ENCODE data around the gene SYT1.
A peak's percentile ranks its signal among the peaks of the same experiment; 100 is the strongest.

The SYT1 gene

DNA sequence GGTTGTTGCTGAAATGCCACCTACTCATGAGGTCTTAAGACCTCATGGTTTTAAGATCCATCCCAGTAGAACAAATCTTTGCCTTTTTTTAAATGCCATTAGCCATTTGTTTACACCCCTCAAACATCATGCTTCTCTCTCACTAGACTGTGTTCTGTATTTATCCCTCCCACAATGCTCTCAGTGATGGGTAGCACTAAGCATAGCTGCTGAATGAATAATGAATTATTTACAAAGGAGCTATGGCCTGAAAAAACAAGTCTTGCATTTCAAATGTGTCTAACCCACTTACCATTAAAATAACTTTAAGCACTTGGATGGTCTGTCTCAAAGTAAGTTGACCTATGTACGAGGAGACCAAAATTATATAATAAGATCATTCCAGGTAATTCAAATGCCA is 491.6 kb downstream of the SYT1 start:
- DNase-seq (ENCODE audit: low spot score): no peak

DNA sequence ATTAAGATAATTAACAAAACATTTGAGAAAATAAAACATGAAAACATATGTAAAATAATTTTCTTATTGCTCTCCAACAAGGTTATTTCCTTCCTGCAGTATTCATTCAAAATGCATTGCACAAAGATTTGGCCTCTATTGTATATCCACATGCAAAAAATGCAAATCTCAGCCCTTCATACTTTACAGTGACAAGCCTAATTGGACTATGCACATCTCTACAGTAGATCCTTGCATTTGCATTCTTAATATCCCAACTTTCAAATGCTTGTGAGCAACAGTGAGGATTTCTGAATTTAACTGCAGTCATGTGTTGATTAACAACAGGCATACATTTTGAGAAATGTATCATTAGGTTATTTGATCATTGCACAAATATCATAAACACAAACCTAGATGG is 492.5 kb downstream of the SYT1 start:
- DNase-seq (ENCODE audit: low spot score): no peak

DNA sequence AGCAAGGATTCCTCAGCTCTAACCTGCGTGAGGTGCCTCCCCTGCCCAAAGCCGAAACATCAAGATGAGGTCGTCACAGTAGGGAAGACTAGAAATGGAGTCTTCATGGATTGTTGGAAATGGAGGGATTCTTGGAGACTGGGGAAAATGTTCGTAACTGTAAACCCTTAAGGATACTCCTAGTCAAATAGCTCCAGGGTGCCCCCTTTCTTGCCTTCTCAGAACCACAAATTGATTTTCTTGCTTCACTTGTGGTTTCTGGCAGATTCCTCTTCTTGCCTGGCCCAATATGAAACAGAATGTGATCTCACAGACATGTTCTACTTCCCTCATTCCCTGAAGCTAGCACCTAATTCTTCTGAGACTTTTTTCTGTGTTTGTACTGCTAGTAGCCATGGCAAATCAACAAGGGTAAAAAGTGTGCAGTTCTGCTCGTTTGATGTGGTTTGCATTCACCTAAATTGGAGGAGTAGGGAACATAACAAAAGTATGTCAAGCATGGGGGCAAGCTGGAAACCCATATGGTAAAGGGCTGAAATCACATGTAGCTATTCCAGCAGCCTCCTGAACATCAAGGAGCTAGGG is 494.2 kb downstream of the SYT1 start:
- no peak for DNase-seq (ENCODE audit: low spot score)

DNA sequence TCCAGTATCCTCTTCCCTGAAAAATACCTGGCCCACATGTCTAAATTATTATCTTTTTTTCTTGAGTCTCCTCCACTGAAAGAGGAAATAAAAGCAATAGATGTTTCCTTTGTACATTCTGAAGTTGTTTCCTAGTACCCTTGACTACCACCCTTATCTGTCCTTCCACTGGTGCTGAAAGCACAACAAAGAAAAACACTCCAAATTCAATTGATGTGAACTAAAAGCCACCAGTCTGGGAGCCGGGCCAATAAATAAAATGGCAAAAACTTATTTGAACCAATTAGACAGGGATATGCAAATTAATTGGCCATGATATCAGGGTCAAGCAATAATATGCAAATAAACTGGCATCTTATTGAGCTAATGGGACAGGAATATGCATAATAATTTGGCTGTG is 495.7 kb downstream of the SYT1 start:
- no peak for DNase-seq (ENCODE audit: low spot score)

DNA sequence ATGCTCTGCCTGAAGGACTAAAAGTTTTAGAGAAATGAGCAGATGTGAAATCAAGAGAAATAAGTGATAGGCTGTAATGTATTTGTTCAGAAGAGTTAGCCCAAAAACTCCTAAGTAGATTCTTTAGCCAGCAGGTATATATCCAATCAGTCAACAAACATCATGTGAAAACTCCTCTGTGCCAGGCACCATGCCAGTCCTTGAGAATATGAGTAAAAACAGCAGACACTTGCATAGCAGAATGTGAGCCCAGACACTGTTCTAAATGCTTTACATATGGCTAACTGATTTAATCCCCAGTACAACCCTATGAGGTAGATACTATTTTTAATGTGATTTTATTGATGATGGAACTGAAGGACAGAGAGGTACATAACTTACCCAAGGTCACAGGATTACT is 496.4 kb downstream of the SYT1 start:
- no peak for DNase-seq (ENCODE audit: low spot score)

DNA sequence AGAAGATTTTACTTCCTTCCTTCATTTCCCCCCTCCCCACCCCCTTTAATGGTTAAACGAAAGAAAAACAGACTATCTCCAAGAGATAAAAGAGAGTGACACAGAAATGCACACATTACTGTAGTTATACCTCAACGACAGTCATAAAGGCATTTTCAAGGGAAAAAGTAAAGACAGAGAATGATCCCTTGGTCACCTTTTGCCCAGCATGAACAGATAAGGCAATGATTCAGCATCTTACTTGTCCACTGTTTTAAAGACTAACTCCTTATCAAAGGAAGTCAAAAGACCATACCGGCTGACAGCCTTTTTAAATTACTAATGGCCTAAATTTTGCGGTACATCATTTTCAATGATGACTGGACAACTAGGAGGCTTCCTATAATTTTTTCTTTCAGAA is 499.6 kb downstream of the SYT1 start:
- DNase-seq (ENCODE audit: low spot score): no peak

DNA sequence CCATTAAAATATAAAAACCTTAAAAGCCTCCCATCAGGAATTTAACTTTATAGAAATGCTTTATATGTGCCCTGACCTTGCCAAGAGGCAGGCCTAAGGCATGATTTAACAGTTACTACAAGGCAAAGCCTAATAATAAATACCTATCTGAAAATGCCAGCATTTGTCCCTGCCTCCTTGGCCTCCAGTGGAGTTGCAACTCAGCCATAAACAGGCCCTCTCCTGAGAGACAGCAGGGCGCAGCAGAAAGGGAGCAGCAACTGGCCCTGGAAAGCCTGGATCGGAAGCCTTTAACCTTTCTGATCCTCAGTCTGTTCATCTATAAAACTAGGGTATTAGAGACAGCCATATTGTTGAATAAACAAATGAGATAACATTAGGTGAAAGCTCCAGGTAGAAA is 501.8 kb downstream of the SYT1 start:
- peak; percentile 23 for DNase-seq (ENCODE audit: low spot score)

DNA sequence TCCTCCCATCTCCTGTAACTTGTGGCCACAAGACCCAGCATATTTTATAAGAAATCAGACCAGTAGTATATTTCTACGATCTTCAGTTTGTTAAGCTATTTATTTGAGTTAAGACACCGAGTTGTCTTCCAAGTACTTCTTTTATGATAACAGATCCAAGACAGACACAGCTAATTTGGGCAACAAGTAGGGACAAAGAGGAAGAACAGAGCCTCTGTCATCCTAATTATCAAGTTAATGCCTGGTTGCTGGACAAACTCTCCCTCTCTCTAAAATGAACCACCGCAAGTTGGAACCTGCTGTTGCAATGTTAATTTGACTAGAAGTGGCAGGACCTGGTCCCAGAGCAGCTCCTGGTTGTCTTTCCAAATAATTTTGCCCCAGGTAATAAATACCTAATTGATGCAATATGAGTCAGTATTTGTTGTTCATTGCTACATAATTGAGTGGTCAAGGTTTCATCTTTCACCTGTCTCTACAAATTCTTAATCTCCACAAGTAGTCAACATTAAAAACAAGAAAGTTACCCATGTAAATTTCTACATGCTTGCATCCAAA is 502.5 kb downstream of the SYT1 start:
- no peak for DNase-seq (ENCODE audit: low spot score)

DNA sequence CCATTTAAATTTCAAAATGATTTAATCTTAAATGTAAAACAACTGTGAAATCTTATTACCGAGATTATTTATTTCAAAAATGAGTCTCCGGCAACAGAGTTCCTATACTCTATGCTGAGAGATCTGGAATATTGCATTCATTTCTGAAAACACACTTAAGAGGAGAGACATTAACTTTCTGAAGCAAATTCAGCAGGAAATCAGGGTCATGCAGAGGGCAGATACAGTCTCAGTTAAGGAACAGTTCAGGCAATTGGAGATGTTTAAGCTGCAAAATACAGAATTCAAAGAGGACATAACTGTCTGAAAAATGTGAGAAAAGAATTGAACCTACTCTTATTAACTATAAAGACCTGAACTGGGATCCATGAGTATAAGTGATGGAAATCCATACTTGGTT is 505.4 kb downstream of the SYT1 start:
- no peak for DNase-seq (ENCODE audit: low spot score)

DNA sequence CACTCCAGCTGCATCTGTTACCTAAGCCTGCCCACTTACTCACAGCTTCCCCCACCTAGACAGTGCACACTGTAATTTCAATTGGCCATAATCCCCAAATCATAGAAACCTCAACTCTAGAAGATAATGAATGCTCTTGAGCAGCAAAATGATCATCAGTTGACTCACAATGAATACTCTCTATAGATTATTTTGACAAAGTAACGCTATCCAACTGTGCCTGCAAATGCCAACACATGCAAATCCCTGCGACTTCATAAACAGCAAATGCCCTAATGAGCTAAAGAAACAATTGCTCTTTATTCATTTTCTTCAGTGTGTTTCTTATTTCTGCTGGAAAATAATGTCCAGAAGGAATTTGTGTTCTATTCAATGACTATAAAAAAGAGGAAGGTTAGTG is 506.7 kb downstream of the SYT1 start:
- no peak for DNase-seq (ENCODE audit: low spot score)

DNA sequence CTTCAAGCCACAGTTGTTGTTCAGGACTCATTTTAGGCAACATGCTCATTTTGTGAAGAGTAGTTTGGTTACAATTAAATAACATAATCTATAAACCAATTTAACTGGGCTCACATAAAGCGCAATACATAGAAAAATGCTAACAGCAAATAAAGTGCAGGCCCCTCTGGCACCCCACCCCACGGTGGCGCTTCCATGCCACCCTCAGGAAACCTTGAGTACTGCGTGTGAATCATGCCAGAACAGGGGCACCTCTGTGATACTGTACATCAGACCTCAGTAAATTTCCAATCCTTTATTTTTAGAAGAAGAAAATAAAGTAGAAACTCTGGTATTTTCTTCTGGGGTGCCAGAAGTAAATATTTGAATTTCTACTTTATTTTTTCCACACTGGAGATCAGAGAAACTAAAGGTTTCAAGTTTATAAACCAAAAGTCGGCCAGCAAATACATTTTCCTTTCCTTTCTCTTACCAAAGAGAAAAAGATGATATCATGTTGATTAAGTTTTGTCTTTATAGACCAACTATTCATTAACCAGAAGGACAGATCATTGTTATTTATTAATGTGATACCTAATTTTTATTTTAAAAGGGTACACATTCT is 509.4 kb downstream of the SYT1 start:
- peak; percentile 70 for DNase-seq (ENCODE audit: low spot score)

DNA sequence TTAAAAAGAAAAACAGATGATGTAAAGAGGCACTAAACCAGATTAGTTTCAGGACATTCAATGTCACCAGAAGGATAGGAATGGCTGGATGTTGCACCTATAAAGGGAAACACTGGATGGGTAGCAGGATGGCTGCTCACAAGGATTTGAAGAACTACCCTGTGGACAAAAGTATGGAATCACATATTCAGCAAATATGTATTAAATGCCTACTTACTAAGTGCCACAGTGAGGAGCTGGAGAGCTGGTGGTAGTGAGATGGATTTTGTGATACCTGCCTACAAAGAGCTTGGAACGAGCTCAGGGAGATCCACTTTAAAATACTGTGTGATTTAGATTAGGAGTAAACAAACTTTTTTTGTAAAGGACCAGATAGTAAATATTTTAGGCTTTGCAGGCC is 510.0 kb downstream of the SYT1 start:
- DNase-seq (ENCODE audit: low spot score): no peak

DNA sequence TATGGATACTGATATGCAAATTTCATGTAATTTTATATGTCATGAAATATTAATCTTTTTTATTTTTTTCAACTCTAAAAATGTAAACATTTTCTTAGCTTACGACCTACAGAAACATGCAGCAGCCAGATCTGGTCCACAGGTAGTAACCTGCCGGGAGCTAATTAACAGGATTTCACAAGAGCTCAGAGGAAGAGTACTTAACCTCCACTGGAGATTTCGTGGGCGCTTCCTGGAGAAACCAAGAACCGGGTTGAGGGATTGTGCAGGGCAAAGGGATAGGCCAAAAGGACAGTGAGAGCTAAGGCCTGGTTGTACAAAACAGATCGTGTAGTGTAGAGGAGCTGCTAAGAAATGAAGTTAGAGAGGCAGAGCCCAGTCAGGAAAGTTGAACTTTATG is 510.5 kb downstream of the SYT1 start:
- DNase-seq (ENCODE audit: low spot score): no peak

DNA sequence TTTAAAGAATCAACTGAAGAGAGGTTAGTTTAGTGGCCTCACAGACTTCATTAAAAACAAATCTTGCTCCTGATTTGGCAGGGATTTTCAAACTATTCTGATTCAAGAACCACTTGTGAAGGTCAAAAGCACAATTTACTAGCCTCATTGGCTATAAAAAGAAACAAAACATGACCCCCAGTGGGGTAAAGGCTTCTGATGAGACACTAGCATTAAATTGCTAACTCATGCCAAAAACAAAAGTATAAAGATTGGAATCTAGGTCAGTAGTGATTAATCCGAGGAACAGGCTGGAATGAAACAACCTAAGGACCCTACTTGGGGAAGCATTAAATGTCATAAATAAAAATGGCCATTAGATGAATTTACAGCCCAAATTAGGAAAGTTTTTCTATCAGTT is 513.9 kb downstream of the SYT1 start:
- DNase-seq (ENCODE audit: low spot score): no peak

DNA sequence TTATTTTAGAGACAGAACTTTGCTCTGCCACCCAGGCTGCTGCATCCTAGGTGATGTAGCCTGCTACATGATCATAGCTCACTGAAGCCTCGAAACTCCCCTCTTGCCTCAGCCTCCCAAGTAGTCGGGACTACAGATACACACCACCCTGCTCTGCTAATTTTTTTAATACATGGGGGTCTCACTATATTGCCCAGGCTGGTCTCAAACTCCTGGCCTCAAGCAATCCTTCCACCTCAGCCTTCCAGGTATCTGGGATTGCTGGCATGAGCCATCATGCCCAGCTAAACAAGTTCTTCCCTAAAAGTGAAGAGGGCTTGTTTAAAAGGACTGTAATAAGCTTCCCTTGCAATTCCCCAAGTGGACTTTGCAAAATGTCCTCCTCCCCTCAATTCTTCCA is 515.8 kb downstream of the SYT1 start:
- no peak for DNase-seq (ENCODE audit: low spot score)

DNA sequence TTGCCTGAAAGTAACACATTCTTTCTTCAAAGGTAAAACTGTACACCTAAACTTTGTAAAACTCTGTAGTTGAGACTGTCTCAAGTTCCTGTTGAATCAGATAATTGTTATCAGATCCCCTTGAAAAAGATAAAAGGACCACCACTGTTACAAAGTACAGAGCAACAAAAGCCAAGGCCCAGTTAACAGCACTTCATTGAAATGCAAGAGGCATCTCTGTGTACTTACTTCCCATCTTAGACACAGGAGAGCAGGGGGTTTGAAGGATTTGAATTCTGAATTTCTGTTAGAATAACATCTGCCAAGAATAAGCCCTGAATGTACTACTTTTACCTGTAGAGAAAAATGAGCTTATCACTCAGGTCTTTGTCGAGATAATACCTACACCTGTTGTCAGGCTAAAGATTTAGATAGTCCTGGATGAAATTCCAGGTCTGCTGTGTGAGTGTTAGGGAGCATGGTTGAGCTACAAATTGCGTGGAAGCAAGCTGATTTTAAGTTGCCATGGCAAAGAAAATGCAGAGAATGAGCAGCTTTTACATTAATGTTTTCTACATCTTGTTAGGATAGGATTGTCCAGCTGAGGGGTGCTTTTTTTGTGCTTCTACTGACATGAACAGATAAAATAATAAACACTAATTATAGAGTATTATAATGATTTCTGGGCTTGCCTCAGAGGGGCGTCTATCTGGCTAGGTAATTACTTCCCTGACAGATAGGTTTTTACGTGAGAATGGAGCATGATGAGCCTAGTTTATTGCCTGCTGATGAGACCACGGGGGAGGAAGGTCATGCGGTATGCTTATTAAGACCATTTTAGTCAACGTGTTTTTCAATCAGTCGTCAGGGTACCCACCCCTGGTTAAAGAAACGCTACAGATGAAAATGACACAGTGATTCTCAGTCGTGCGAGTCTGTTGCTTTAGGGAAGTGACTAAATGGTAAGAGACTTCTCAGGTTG is 517.0 kb downstream of the SYT1 start:
- DNase-seq (ENCODE audit: low spot score): no peak

DNA sequence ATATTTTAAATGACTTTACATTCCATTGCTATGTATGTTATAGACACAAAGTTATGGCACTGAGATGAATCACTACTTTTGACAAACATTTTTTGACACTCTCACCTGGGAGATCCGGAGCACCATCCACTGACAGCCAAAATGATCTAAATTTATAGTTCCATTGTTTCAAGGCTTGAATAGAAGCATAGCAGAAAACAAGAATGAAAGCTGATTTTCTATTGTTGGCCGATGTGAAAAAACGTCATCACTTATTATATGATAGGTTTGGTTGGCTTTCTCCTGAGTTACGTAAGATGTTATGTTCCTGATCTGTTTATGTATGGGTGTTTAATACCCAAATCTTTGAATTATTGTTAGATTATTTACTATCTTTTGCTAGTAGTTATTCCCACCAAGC is 520.0 kb downstream of the SYT1 start:
- no peak for DNase-seq (ENCODE audit: low spot score)

DNA sequence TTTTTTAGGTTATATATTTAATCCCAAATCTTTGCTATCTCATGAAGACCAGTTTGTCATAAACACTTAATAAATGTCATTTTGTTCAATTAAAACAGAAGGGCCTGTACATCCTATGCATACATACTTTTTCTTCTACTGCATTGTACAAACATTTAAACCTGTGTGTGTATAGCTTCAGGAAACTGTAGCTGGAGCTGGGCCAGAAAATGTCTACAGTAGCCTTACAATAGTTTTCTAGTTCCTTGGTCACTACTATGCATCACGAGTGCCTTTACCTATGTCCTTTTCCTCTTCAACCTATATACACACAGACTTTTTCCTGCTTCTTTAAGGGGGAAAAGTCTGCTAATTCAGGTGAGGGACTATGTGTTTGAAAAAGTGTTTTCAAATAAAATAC is 523.4 kb downstream of the SYT1 start:
- DNase-seq (ENCODE audit: low spot score): no peak

DNA sequence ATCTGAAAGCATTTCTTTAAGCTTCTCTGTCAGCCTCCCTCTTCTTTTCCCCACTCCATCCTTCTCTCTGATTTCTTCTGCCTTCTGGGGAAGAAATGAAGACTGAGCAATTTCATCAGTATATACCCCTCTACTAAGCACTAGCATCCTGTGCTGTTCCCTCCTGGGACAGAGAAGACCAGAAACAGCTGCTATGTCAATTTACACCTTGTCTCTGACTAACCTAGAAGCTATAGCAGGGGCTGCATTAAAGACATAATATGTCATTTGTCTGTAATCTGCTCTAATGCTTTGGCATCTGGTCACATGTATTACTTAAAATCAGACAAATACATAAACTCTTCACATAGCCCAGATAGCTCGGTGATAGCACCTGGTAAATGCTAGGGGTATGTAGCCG is 529.3 kb downstream of the SYT1 start:
- no peak for DNase-seq (ENCODE audit: low spot score)

DNA sequence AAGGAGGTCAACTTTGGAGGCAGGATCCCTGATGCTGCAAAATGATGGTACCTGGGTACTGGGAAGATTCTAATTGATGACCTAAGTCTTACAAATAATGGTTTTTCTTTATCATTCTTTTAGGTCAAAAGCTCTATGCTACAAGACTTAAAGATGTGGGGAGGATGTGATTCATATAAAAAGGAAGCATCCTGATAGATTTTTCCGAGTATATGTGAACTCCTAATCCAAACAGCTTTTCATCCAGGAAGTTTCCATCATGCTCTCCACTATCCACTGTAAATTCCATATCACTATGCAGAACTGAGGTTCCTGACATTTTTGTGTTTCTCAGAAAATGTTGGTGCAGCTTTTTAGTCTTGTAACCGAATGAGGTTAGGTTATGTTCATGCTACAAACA is 533.0 kb downstream of the SYT1 start:
- no peak for DNase-seq (ENCODE audit: low spot score)

DNA sequence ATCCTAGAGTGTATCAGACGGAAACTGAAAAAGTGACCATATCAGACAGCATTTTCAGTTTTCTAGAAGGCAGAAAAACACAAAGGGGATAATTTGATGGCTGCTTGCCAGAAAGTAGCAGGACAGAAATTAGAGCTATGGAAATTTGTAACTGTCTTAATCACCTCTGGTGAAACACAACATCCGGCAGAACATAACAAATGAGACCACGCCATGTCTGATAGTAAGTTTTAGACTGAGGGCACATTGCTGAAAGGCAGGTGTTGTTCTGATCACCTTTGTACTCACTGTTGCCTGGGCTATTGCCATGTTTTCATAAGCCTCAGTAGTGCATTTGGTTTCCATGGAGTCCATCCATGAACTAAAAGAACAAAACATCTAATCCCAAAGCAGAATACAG is 535.9 kb downstream of the SYT1 start:
- no peak for DNase-seq (ENCODE audit: low spot score)

DNA sequence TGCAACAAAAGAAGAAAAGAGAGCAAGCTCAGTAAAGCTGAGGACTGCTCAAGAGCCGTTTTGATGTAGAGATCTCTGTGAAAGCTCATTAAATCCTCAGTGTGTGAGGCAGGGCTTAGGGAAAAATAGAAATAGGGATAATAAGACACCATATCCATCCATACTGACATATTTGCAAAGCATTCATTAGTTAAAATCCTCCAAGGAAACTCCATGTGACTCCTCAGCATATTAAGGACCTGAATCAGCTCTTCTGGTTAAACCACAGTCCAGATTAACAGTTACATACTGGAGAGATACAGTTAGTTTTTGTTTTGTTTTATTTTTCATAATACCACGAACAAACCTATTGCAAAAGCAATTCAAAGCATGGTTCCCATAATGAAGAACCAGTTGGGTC is 538.0 kb downstream of the SYT1 start:
- no peak for DNase-seq (ENCODE audit: low spot score)

DNA sequence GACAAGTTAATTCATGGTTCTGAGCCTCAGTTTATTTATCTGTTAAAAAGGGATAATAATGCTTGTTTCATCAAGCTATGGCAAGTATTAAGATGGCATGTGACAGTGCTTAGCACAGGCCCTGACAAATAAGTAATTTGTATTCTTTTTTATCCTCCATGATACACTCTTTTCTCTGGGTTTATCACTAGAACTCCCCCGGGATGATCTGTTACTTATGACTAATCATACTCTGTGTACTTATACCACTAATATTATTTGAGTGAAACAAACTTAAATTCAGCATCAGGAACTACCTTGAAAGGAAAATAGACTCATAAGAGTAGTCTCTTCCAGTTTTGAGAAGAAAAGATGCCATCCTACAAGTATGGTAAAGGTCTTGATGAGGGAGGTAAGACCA is 542.4 kb downstream of the SYT1 start:
- DNase-seq (ENCODE audit: low spot score): no peak
